Stimulated activated naive CD4-positive, alpha-beta T cell treated with Interleukin-2 at 50 U/mL for 16 hours (primary cell): ENCODE data around the gene GOLM1.
"Not testable (repeated sequence)": the region's sequence is repeated elsewhere in the genome, so short reads cannot be mapped to it uniquely, and the experiment has no call there.

Experiments used
- DNase-seq: peaks from one replicate; lab custom pipeline; 2025; lab: John Stamatoyannopoulos, UW

The GOLM1 gene, protein sequence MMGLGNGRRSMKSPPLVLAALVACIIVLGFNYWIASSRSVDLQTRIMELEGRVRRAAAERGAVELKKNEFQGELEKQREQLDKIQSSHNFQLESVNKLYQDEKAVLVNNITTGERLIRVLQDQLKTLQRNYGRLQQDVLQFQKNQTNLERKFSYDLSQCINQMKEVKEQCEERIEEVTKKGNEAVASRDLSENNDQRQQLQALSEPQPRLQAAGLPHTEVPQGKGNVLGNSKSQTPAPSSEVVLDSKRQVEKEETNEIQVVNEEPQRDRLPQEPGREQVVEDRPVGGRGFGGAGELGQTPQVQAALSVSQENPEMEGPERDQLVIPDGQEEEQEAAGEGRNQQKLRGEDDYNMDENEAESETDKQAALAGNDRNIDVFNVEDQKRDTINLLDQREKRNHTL

DNA sequence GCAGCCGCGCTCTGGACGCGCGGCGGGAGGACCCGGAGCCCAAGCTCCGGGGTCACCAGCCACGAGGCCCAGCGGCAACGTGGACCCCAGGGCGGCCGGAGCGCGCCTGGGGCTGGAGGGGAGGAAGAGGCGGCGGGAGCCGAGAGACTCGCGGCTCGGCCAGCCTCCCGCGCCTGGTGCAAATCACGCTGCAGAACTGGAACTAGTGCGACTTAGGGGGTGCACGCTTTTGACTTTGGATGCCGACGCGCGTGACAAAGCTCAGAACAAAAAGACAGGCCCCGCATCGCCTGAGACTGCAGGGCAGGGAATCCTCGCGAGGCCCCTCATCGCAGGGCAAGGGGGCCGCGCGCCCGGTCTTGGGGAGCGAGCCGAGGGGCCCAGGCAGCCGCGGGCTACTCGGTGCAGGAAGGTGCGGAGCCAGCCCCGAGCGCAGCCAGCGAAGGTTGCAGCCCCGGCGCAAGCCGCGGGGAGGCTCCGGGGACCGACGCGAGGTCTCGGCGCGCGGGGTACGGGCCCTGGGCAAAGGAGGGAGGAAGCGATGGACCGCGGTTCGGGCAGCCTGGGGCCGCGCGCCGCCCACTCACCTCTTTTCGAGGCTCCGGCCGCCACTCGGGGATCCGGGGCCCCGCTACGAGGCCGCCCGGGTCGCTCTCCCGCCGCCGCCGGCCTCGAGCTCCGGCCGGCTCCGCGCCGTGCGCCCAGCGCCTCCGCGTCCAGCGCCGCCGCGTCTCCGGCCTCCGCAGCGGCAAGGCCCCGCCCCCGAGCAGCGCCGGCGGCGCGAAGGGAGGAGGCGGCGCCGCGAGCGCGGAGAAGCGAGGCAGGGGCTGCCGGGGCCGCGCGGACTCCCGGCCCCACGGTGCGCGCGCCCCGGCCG is at the start of gene GOLM1:
TSS of gene GOLM1 (minus strand) at position 735 of the 877 bp plus-strand sequence. CDS start 20,238 bp downstream, outside the sequence.
- no peak for DNase-seq

GRCh38 chr9:86146671-86147070 is 47.3 kb upstream of the GOLM1 start:
- DNase-seq: not testable (repeated sequence)

DNA sequence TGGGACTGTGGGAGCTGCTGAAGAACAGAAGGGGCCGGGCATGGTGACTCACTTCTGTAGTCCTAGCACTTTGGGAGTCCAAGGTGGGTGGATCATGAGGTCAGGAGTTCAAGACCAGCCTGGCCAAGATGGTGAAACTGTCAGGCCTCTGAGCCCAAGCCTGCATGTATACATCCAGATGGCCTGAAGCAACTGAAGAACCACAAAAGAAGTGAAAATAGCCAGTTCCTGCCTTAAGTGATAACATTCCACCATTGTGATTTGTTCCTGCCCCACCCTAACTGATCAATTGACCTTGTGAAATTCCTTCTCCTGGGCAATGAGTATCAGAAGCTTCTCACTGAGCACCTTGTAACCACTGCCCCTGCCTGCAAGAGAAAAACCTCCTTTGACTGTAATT is 46.6 kb upstream of the GOLM1 start:
- DNase-seq: not testable (repeated sequence)

- no peak for DNase-seq
Observed at GRCh38 chr9:86142973-86143372, 43.6 kb upstream of the GOLM1 start.

DNA sequence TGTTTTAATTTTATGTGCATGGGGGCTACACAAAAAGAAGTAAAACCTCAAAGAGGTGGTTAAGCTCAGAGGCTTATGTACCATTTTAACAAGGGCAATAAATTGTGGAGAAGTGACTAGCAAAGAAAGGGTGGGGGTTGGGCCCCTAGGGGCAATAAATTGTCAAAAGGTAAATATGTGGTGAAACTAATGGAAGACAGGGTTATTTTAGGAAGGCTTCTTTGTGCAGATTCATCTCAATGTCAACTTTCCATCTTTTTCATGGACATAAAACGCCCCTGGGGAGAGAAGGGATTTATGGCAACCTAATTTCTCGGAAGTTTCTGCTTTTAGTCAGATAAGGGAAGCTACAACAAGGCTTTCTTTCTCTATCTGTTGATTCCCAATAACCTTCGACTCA is 42.5 kb upstream of the GOLM1 start:
- DNase-seq: no peak

- DNase-seq: no peak
Observed at GRCh38 chr9:86135371-86135770, 36.0 kb upstream of the GOLM1 start.

- no peak for DNase-seq
Observed at GRCh38 chr9:86134361-86134760, 35.0 kb upstream of the GOLM1 start.

DNA sequence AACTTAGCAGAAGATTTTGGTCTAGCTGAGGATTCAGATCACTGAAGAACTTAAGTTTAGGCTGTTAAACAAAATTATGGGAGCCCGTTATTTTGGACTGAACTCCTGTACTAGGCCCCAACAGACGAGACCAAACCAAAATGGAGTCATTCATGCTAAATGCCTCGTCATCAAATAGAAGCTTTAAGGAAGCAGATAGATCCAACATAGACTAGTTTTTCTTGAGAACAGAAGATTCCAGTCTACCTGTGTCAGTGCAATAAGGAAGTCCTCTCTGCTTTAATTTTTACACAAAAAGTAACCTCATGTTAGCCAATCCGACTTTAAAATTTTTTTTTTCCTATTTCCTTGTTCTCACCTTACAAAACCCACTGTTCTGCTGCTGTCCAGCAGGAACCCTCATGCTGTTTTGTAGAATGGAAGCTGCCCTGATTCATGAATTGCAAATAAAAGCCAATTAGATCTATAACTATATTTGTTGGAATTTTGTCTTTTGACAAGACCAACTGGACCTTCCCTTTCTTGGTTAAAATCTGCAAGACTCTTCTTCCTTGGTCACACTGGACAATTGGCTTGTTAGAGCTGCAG is 29.0 kb upstream of the GOLM1 start:
- no peak for DNase-seq

GRCh38 chr9:86126998-86127972 is 27.9 kb upstream of the GOLM1 start:
- DNase-seq: no peak

- no peak for DNase-seq
Observed at GRCh38 chr9:86122311-86122710, 23.0 kb upstream of the GOLM1 start.

- DNase-seq: no peak
Observed at GRCh38 chr9:86119457-86119856, 20.1 kb upstream of the GOLM1 start.

DNA sequence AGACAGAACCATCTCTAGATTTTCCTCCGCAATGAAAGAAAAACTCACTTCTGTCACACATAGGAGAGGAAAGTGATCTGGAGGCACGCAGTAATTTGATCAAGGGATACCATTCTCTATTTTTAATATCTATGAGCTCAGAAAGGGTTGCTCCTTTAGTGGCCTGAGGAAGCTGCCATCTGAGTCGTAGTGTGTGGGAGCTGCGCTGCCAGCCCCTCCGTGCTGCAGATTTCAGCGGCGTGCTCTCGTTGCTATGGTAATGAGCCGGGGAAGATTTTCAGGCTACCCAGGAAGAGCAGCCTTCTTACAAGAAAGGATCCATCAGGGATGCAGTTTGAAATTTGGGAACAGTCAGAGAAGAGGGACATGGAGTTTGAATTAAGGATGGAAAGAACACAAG is 17.1 kb upstream of the GOLM1 start:
- DNase-seq: no peak

- DNase-seq: no peak
Observed at GRCh38 chr9:86115886-86116285, 16.5 kb upstream of the GOLM1 start.

DNA sequence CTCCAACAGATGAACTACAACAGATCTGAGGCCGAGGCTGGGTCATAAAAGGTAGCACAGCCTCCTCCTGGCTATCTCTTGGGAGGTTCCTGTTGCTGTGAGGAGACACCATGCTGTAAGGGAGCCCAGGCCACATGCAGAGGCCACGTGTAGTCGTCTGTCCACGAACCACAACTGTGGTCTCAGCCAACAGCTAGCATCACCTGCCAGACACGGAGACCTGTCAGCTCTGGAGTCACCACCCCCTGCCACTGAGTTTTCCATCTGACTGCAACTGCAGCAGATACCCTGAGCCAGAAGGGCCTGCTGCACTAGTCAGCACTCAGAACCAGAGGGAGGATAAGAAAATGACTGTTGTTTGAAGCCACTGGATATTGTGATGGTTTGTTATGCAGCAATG is 12.7 kb upstream of the GOLM1 start:
- DNase-seq: no peak

DNA sequence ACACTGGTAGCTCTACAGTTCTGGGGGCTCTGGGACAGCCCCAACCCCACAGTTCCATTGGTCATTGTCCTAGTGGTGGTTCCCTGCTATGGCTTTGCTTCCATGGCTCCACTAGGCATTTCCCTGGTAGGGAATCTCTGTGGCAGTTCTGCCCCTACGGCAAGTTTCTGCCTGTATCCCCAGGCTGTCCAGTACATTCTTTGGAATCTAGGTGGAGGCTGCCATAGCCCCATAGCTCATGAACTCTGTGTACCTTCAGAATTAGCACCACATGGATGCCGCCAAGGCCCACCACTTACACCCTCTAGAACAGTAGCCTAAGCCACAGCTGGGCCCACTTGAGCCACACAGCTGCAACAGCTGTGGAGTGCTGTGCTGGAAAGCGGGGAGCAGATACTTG is 3.3 kb upstream of the GOLM1 start:
- DNase-seq: no peak

DNA sequence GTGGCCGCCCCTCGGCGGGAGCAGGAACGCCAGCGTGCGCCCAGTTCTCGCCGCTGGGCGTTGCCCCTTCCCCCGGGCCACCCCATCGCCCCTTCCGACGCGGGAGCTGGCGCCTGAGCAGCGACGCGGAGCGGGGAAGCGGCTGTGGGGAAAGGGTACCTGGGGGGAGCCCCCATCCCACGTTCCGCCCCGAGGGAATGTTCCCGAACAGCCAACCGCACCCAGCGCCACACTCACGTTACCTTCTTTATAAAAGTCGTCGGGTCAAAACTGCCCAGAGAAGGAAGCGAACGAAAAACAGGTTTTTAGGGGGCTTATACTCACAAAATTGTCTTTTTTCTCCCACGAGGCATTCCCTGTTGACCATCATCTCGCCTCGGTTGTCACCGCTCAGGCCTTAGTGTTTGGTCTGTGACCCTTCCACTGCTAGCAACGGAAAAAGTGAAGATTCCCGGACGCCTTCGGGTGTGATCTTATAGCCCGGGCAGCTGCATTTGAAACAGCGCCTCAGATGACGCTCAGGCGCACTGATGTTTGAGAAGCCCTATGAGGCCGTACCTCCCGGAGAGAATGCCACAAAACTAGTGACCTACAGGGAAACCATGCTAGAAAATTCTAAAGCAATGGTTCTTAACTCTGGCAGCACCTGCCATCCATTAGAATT is 475 bp upstream of the GOLM1 start:
- no peak for DNase-seq

DNA sequence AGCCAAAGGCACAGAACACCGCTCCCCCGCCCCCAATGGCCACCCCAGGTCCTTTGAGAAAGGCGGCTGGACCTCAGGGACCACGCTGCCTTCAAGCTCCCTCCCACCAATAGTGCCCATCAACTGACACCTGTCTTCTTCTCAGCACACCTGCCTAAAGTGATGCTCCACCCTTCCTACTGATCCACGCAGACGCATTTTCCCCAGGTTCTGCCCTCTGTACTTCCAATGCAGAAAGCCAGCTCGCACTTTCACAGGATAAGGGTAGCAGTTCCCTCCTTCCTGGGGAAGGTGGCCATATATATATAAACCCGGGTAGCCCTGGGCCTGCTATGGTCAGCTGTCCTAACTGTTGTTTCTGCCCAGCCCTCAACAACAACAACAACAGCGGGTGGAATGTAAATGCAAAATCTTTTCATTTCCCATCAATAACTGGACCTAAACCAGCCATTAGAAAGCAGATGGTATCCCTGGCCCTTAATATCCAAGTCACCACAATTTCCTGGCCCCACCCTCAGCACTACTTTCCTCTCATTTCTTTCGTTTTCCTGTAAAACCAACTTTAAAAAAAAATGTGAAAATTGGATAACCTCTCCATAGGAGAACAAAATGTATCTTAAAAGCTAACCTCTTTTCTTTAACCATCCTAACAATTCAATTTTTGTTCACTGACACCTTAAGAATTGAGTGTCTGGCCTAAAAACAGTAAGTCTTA is 1.7 kb downstream of the GOLM1 start:
- DNase-seq: no peak

GRCh38 chr9:86096386-86096785 is 3.0 kb downstream of the GOLM1 start:
- DNase-seq: no peak

GRCh38 chr9:86093788-86094555 is 5.4 kb downstream of the GOLM1 start:
- no peak for DNase-seq

GRCh38 chr9:86091477-86091876 is 7.9 kb downstream of the GOLM1 start:
- no peak for DNase-seq
